Calu3 (cell line): Measurements from ENCODE around the gene NCEH1. TPM values are rescaled to one million over a fixed set of nuclear protein-coding genes. Genes with fewer than 3 reads are reported as not detected.
A peak's percentile ranks its signal among the peaks of the same experiment; 100 is the strongest.

ENCODE experiments used
- BruUV-seq: library from RNA; stranded (reverse); fragments of 400-500 nt; replicated peaks from 2 replicates; lab custom pipeline; 2021; lab: Mats Ljungman, UMichigan
- CTCF ChIA-PET: fragments of 300-600 bp; sonication (Branson Sonifier 250); formaldehyde crosslinking; loops from one replicate; lab custom pipeline; 2022; ENCODE audit warnings: antibody characterized with exemption; lab: Charles Lee
- DNase-seq: peaks from one replicate; pipeline ENCODE4 v3.0.0; 2022
- H3K27ac Mint-ChIP-seq: one replicate; pipeline ENCODE4 v1.8.0; 2022; ENCODE audit warnings: mixed read lengths; ENCODE audit not compliant: unreplicated experiment
- H3K27me3 Mint-ChIP-seq: one replicate; pipeline ENCODE4 v1.8.0; 2022; ENCODE audit warnings: mixed read lengths; ENCODE audit not compliant: unreplicated experiment
- H3K36me3 Mint-ChIP-seq: one replicate; pipeline ENCODE4 v1.8.0; 2022; ENCODE audit warnings: mild to moderate bottlenecking, moderate library complexity, mixed read lengths; ENCODE audit not compliant: insufficient read depth, unreplicated experiment
- H3K4me1 Mint-ChIP-seq: one replicate; pipeline ENCODE4 v1.8.0; 2022; ENCODE audit warnings: mild to moderate bottlenecking, low read depth, mixed read lengths; ENCODE audit not compliant: unreplicated experiment
- H3K4me3 Mint-ChIP-seq: one replicate; pipeline ENCODE4 v1.8.0; 2022; ENCODE audit warnings: mild to moderate bottlenecking, low read depth, moderate library complexity, mixed read lengths; ENCODE audit not compliant: unreplicated experiment
- H3K9me3 Mint-ChIP-seq: one replicate; pipeline ENCODE4 v1.8.0; 2022; ENCODE audit warnings: low read depth, mixed read lengths; ENCODE audit not compliant: unreplicated experiment
- CTCF ChIP-seq: fragments of 200-600 bp; IDR thresholded peaks from one replicate; pipeline ENCODE4 v1.8.0; 2022; ENCODE audit warnings: antibody characterized with exemption; ENCODE audit not compliant: unreplicated experiment
- intact Hi-C: fragments of 100-400 bp; cut with micrococcal nuclease; formaldehyde crosslinking; loops from one replicate; pipeline ENCODE4 v1.10.0; 2022; ENCODE audit not compliant: unreplicated experiment
- total RNA-seq: library from RNA; stranded (reverse); gene quantifications from 2 replicates; pipeline ENCODE4 v1.2.3, GENCODE V29; 2022

Gene NCEH1
- total RNA-seq, 1 experiment from 2014 or later: 163 TPM

GRCh38 chr3:172627057-172627809 lies 83.6 kb downstream of the NCEH1 start:
- Mint-ChIP-seq H3K36me3 (peaks cover 29% of the 10 kb centered on the region), H3K27ac (peak overlapping the region; percentile 53), H3K4me3 (no peak overlapping the region), H3K9me3 (no peaks in the 10 kb centered on the region), H3K27me3 (no peaks in the 10 kb centered on the region), H3K4me1 (peaks cover 52% of the 10 kb centered on the region)
- no peak for TF ChIP-seq CTCF
- TSS peak; percentile 4 for BruUV-seq
- CTCF ChIA-PET: interaction anchor here (0.5 to 2.5 kb wide), 8 partner anchors 14 to 166 kb away, joined by 3 to 10 read pairs (median 3); no protein-coding TSS in a partner anchor
- intact Hi-C loops: no loop called here
- DNase-seq: no peak

- intact Hi-C loops: no loop called here
- Mint-ChIP-seq H3K27ac (peak overlapping the region; percentile 71), H3K27me3 (no peaks in the 10 kb centered on the region), H3K4me1 (peaks cover 58% of the 10 kb centered on the region), H3K4me3 (no peak overlapping the region), H3K9me3 (no peaks in the 10 kb centered on the region), H3K36me3 (peaks cover 25% of the 10 kb centered on the region)
- no peak for DNase-seq
- no peak for TF ChIP-seq CTCF
- no TSS peak for BruUV-seq
- CTCF ChIA-PET: interaction anchor here (0.6 to 2.5 kb wide), 7 partner anchors 13 to 748 kb away, joined by 3 to 10 read pairs (median 5); no protein-coding TSS in a partner anchor
Observed at GRCh38 chr3:172626021-172626640, 84.7 kb downstream of the NCEH1 start.

- CTCF ChIA-PET: interaction anchor here (0.6 to 2.5 kb wide), 5 partner anchors 12 to 289 kb away, joined by 3 to 10 read pairs (median 7); no protein-coding TSS in a partner anchor
- DNase-seq: no peak
- Mint-ChIP-seq H3K9me3 (no peaks in the 10 kb centered on the region), H3K36me3 (peaks cover 23% of the 10 kb centered on the region), H3K4me3 (no peak overlapping the region), H3K27me3 (no peaks in the 10 kb centered on the region), H3K27ac (peak overlapping the region; percentile 9), H3K4me1 (peaks cover 55% of the 10 kb centered on the region)
- intact Hi-C loops: no loop called here
- no TSS peak for BruUV-seq
- TF ChIP-seq CTCF: no peak
Observed at GRCh38 chr3:172625404-172625803, 85.5 kb downstream of the NCEH1 start.

GRCh38 chr3:172624999-172625398 lies 85.9 kb downstream of the NCEH1 start:
- Mint-ChIP-seq H3K9me3 (no peaks in the 10 kb centered on the region), H3K4me3 (no peak overlapping the region), H3K36me3 (peaks cover 23% of the 10 kb centered on the region), H3K27me3 (no peaks in the 10 kb centered on the region), H3K4me1 (peaks cover 51% of the 10 kb centered on the region), H3K27ac (peak overlapping the region; percentile 9)
- TF ChIP-seq CTCF: no peak
- CTCF ChIA-PET: interaction anchor here (0.6 to 2.5 kb wide), 3 partner anchors 164 to 289 kb away, joined by 3 to 8 read pairs (median 5); no protein-coding TSS in a partner anchor
- intact Hi-C loops: no loop called here
- no peak for DNase-seq
- no TSS peak for BruUV-seq
